ENCODE measurements around the gene RASIP1.
"Not testable (repeated sequence)": the region's sequence is repeated elsewhere in the genome, so short reads cannot be mapped to it uniquely, and the experiment has no call there.

The RASIP1 gene

DNA sequence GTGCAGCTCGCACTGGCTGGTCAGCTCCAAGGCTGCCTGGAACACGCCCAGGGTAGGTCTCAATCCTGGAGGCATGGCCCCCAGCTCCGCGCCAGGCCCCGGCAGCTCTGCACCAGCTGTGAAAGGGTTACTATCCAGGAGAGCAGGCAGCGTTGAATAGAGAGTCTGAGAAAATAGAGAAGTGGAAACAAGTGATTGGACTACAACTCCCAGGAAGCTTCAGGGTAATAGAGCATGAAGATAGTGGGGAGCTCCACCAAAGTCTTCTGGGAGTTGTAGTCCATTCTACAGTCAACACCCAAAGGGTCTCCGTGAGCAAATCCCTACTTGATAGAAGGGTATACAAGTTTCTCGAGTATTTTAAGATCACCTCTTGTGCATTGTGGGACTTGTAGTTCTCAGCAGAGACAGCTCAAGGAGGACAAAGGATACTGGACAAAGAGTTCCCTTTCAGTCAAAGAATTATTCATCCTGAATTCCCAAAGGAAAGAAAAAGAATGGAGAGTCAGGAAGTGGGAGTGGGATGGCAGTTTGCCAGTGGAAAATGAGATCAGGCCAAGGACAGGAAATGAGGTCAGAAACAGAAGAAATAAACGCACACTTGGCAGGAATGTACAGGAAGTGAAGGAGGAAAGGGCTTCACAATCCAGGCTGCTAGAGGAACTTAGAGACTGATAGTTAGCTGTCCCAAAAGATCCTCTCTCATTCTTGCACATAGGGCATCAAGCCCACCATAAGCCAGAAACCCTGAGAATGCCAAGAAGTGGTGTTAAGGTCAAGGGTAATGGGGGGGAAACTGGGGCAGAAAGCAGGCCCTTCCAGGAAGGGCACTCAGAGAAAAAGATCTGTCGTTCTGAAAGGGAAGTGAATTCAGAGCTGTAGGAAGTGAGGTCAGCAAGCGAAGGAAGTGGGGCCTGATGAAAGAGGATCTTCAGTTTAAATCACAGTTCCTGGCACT is 15.3 kb downstream of the RASIP1 start:
- TF ChIP-seq, protein P1, sequence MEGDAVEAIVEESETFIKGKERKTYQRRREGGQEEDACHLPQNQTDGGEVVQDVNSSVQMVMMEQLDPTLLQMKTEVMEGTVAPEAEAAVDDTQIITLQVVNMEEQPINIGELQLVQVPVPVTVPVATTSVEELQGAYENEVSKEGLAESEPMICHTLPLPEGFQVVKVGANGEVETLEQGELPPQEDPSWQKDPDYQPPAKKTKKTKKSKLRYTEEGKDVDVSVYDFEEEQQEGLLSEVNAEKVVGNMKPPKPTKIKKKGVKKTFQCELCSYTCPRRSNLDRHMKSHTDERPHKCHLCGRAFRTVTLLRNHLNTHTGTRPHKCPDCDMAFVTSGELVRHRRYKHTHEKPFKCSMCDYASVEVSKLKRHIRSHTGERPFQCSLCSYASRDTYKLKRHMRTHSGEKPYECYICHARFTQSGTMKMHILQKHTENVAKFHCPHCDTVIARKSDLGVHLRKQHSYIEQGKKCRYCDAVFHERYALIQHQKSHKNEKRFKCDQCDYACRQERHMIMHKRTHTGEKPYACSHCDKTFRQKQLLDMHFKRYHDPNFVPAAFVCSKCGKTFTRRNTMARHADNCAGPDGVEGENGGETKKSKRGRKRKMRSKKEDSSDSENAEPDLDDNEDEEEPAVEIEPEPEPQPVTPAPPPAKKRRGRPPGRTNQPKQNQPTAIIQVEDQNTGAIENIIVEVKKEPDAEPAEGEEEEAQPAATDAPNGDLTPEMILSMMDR (IDR thresholded peaks at IDR 0.05): no peak
- DNase-seq (ENCODE audit: low spot score): no peak
- peak overlapping the region in 1 of 2 donors; percentile 62 for H3K27ac ChIP-seq
- peak overlapping the region; percentile 3 for H3K4me3 ChIP-seq

DNA sequence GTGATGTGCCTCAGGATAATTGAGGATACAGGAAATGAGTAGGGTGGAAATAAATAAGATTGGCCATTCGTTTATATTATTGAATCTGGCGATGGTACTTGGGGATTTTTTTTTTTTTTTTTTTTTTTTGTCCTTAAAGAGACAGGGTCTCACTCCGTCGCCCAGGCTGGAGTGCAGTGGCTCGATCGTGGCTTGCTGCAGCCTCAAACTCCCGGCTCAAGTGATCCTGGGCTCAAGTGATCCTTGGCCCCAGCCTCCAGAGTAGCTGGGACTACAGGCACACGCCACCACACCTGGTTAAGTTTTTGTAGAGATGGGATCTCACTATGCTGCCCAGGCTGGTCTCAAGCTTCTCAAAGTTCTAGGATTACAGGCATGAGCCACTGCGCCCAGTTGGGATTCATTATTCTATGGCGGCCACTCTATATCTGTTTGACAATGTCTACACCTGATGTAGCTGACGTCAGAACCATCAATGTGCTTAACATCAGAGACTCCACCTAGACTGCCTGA is 18.2 kb downstream of the RASIP1 start:
- Histone ChIP-seq H3K27ac (no peak overlapping the region), H3K4me3 (no peak overlapping the region)
- TF ChIP-seq, protein P1 (IDR thresholded peaks at IDR 0.05): no peak
- DNase-seq (ENCODE audit: low spot score): no peak

DNA sequence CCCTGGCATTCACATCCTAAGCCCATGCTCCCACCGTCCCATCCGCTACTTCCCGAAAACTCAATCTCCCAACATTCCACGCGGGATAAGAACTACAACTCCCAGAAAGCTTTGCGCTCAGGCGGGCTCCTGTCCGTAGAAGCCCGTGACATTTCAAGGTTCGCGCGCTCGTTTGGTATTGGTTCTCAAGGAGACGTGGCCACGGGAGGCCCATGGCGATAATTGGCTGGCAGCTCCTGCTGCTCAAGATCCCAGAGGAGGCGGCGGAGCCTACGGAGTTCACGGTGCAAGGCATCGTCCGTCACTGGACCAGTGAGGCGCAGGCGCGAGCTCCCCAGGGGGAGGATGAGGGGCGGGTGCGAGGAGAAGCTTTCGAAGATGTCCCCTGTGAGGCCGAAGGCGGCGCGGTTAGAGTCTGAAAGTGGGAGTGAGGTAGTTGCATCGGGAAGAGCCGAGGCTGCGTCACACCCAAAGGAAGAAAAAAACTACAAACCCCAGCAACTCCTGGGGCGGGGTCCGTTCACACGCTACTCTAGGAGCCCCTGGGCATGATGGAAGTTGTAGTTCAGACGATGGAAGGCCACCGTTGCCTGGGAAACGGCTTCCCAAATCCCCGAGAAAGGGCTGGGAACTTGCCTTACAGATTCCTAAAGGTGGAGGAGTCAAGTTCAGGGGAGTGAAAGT is 19.7 kb downstream of the RASIP1 start:
- peak overlapping the region; percentile 51 to 95 for H3K27ac ChIP-seq
- H3K4me3 ChIP-seq: peak overlapping the region; percentile 79
- DNase-seq (ENCODE audit: low spot score): peak; percentile 99
- TF ChIP-seq, protein P1 (IDR thresholded peaks at IDR 0.05): no peak

DNA sequence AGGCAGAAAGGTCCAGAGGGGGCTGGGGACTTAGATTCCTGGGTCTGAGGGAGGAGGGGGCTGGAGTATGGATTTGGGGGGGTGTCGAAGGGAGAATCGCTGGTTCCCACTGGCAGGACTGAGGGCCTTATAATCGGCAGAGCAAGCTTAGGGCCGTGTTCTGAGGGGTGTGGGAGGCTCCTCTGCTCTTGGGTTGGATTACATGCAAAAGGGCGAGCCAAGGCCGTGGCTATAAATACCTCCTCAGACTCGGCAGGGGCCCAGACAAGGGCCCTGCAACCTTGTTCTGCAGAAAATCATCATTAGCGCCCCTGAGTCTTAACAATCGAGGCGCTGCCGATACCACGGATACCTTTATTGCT is 20.2 kb downstream of the RASIP1 start:
- H3K4me3 ChIP-seq: peak overlapping the region; percentile 79
- TF ChIP-seq, protein P1 (IDR thresholded peaks at IDR 0.05): no peak
- no peak for DNase-seq (ENCODE audit: low spot score)
- H3K27ac ChIP-seq: peak overlapping the region; percentile 51 to 95

DNA sequence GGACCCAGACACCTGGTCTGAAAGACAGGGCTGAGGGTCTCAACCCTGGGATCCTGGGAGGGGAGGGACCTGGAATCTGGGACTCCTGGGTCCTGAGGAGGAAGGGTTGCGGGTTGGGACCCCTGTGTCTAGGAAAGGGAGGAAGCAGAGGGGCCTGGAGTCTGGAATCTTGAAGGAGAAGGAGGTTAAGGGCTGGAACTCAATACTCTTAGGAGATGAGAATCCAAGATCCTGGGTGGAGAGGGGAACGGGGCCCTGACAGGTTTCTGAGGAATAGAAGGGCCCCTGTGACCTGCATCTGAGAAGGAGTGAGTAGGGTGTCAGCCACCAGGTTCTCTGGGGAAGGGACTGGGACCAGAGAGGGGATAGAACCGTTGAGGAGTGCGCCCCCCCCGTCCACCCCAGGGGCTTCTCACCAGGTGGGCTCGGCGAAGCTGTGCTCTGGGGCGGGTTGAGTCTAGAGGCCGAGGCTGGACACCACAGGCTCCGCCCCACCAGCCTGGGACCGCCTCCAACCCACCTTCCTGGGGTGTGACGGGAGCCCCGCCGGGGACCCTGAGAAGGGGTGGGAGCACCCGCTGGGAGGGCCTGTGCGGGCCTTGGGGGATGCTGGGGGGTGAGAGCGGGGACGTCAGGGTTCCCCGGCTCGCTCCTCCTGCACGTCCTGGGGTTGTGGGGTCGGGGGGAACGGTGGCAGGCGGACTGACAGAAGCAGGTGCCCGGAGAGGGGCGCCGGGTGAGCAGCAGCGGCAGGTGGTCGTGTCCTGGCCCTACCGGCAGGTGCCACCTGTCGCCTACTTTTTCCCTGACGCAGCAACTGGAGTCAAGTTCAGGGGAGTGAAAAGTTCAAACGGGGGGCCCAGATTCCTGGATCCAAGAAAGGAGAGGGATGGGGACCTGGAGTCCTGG is 20.9 kb downstream of the RASIP1 start, which contains the start of gene MAMSTR:
MAMSTR (minus strand) TSS at position 463 of the 909 bp plus-strand sequence. CDS start 694 bp downstream, outside the sequence.
- Histone ChIP-seq H3K4me3 (peak within 1 kb of the TSS; percentile 79), H3K27ac (peak within 1 kb of the TSS; percentile 51 to 95)
- DNase-seq (ENCODE audit: low spot score): no peak
- TF ChIP-seq, protein P1 (IDR thresholded peaks at IDR 0.05): no peak

DNA sequence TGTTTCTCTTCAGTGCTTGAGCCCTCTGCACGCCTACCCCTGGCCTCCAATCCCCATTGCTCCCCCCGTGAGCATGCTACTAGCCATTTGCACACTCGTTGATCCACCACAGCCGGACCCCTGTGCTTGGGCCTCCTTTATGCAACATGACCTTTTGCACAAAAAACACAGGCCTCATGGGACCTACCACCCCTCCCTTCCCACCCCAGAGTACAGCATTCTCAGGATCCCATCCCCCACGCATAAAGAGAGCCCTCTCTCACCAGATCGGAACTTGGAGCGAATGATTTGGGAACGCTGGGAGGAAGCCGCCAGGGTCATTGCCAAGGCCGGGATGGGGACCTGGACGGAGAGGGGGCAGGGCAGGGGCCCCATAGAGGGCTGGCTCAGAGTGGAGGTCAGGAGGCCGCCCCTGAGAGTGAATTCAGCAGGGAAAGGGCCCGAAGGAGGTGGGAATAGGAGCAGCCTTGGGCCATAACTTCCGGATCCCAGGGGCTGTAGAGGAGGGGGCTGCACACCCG is 21.6 kb downstream of the RASIP1 start:
- DNase-seq (ENCODE audit: low spot score): no peak
- Histone ChIP-seq H3K4me3 (no peak overlapping the region), H3K27ac (peak overlapping the region in 1 of 2 donors; percentile 47)
- TF ChIP-seq, protein P1 (IDR thresholded peaks at IDR 0.05): no peak

DNA sequence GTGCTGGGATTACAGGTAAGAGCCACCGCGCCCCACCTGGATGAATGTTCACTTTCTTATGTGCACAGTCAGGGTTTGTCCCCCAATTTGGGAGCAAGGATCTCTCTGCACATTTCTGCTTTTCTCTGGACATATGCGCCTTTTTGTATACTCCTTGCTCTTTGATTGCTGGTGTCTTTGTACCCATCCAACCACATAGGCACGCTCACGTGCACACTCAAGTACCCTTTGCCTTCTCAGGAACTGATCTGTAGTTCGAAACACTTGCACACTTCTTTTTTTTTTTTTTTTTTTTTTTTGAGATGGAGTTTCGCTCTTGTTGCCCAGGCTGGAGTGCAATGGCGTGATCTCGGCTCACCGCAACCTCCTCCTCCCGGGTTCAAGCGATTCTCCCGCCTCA is 22.3 kb downstream of the RASIP1 start:
- not testable (repeated sequence) for DNase-seq (ENCODE audit: low spot score); H3K4me3 ChIP-seq; H3K27ac ChIP-seq
